HG02588 (cell line): ENCODE data around the gene DYNC2LI1.

Source experiments
- ATAC-seq: cut with Tn5 transposase; IDR thresholded peaks from one replicate; pipeline ENCODE4 v1.9.1; 2021; ENCODE audit warnings: mild to moderate bottlenecking, moderate library complexity; ENCODE audit not compliant: unreplicated experiment

Gene DYNC2LI1

GRCh38 chr2:43762286-43762685, 11.6 kb upstream of the DYNC2LI1 start:
- ATAC-seq = no peak

GRCh38 chr2:43763091-43763490, 10.7 kb upstream of the DYNC2LI1 start:
- ATAC-seq = no peak

- ATAC-seq = no peak
These were observed 9.6 kb upstream of the DYNC2LI1 start for GRCh38 chr2:43764086-43764705.

- ATAC-seq = no peak
These were observed 7.8 kb upstream of the DYNC2LI1 start for GRCh38 chr2:43766006-43766405.

GRCh38 chr2:43774617-43775016, 778 bp downstream of the DYNC2LI1 start:
- no peak for ATAC-seq

- no peak for ATAC-seq
These were observed 2.5 kb downstream of the DYNC2LI1 start for GRCh38 chr2:43776324-43776723.

GRCh38 chr2:43777306-43777926, 3.6 kb downstream of the DYNC2LI1 start:
- no peak for ATAC-seq

- ATAC-seq = no peak
These were observed 4.4 kb downstream of the DYNC2LI1 start for GRCh38 chr2:43778233-43778632.

GRCh38 chr2:43787895-43788294, 14.1 kb downstream of the DYNC2LI1 start:
- ATAC-seq = no peak

- no peak for ATAC-seq
These were observed 14.8 kb downstream of the DYNC2LI1 start for GRCh38 chr2:43788646-43789045.

GRCh38 chr2:43790147-43790546, 16.3 kb downstream of the DYNC2LI1 start:
- ATAC-seq = no peak

GRCh38 chr2:43791035-43791765, 17.4 kb downstream of the DYNC2LI1 start:
- no peak for ATAC-seq

- no peak for ATAC-seq
These were observed 18.8 kb downstream of the DYNC2LI1 start for GRCh38 chr2:43792653-43793052.

- no peak for ATAC-seq
These were observed 21.1 kb downstream of the DYNC2LI1 start for GRCh38 chr2:43794956-43795355.

GRCh38 chr2:43796206-43796605, 22.4 kb downstream of the DYNC2LI1 start:
- no peak for ATAC-seq

GRCh38 chr2:43798300-43798699, 24.5 kb downstream of the DYNC2LI1 start:
- no peak for ATAC-seq

GRCh38 chr2:43800894-43801293, 27.1 kb downstream of the DYNC2LI1 start:
- no peak for ATAC-seq

GRCh38 chr2:43802135-43802534, 28.3 kb downstream of the DYNC2LI1 start:
- no peak for ATAC-seq

GRCh38 chr2:43803113-43803512, 29.3 kb downstream of the DYNC2LI1 start:
- ATAC-seq = no peak

GRCh38 chr2:43806719-43807031, 32.8 kb downstream of the DYNC2LI1 start:
- ATAC-seq = no peak

GRCh38 chr2:43810452-43810851, 36.6 kb downstream of the DYNC2LI1 start:
- ATAC-seq = no peak

GRCh38 chr2:43810888-43811287, 37.0 kb downstream of the DYNC2LI1 start:
- ATAC-seq = no peak
